ENCODE results near the gene LNP1. TPM values are rescaled to one million over a fixed set of nuclear protein-coding genes. Genes with fewer than 3 reads are reported as not detected.

The LNP1 gene
- total RNA-seq, 3 donors from 2014 or later, result 1.2 to 1.7 (median 1.3) TPM

GRCh38 chr3:100400419-100400779, 940 bp upstream of the LNP1 start:
- Histone ChIP-seq H3K36me3 (ENCODE audit: low read depth) (no peaks in the 10 kb centered on the region), H3K4me1 (ENCODE audit: low read depth) (peaks cover 39% of the 10 kb centered on the region), H3K4me3 (peak overlapping the region; percentile 82), H3K9me3 (no peaks in the 10 kb centered on the region)
- DNase-seq (peak in 1 of 3 donors; percentile 24), ATAC-seq (peak; percentile 14)
- intact Hi-C loops (cut with DNase I, micrococcal nuclease), result no loop called here
- TF ChIP-seq, protein P1, sequence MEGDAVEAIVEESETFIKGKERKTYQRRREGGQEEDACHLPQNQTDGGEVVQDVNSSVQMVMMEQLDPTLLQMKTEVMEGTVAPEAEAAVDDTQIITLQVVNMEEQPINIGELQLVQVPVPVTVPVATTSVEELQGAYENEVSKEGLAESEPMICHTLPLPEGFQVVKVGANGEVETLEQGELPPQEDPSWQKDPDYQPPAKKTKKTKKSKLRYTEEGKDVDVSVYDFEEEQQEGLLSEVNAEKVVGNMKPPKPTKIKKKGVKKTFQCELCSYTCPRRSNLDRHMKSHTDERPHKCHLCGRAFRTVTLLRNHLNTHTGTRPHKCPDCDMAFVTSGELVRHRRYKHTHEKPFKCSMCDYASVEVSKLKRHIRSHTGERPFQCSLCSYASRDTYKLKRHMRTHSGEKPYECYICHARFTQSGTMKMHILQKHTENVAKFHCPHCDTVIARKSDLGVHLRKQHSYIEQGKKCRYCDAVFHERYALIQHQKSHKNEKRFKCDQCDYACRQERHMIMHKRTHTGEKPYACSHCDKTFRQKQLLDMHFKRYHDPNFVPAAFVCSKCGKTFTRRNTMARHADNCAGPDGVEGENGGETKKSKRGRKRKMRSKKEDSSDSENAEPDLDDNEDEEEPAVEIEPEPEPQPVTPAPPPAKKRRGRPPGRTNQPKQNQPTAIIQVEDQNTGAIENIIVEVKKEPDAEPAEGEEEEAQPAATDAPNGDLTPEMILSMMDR (IDR thresholded peaks at IDR 0.05), result no peak

- ATAC-seq, result peak; percentile 5
- H3K4me1 ChIP-seq (ENCODE audit: low read depth), result peaks cover 32% of the 10 kb centered on the region
- TF ChIP-seq, protein P1 (IDR thresholded peaks at IDR 0.05), result no peak
Observed at GRCh38 chr3:100401674-100402041, 319 bp downstream of the LNP1 start.

DNA sequence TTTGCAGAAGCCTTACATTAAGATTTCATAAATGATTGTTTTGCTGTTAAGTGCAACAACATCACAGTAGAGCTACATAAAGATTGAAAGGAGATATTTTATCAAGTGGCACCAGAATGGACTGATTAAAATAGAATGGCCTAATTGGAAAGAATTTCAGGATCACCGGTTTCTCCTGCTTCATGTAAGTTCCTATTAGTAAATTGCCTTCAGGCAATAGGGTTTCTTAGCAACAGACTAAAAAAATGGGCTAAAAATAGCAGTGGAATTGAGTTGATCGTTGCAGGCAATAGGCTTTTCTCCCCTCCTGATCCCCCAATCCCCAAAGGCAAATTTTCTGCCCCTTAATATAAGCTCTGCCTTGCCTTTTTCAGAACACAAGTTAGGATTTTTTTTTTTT, 917 bp downstream of the LNP1 start:
- ATAC-seq (no peak), DNase-seq (no peak)
- Histone ChIP-seq H3K4me1 (ENCODE audit: low read depth) (peaks cover 32% of the 10 kb centered on the region), H3K36me3 (ENCODE audit: low read depth) (no peaks in the 10 kb centered on the region), H3K9me3 (peaks cover 3% of the 10 kb centered on the region), H3K4me3 (no peak overlapping the region)
- intact Hi-C loops (cut with DNase I, micrococcal nuclease), result no loop called here
- TF ChIP-seq, protein P1 (IDR thresholded peaks at IDR 0.05), result no peak

More at GRCh38 chr3:100401674-100402041, 319 bp downstream of the LNP1 start:
- peak overlapping the region; percentile 82 for H3K4me3 ChIP-seq
- no peaks in the 10 kb centered on the region for H3K9me3 ChIP-seq
- DNase-seq, result peak; percentile 53 to 60 (median 59)
- H3K36me3 ChIP-seq (ENCODE audit: low read depth), result no peaks in the 10 kb centered on the region
- intact Hi-C loops (cut with DNase I, micrococcal nuclease), result no loop called here

- intact Hi-C loops (cut with DNase I, micrococcal nuclease), result no loop called here
- Histone ChIP-seq H3K4me1 (ENCODE audit: low read depth) (peaks cover 32% of the 10 kb centered on the region), H3K36me3 (ENCODE audit: low read depth) (no peaks in the 10 kb centered on the region), H3K9me3 (peaks cover 5% of the 10 kb centered on the region), H3K4me3 (no peak overlapping the region)
- TF ChIP-seq, protein P1 (IDR thresholded peaks at IDR 0.05), result no peak
- ATAC-seq, result no peak
- no peak for DNase-seq
Observed at GRCh38 chr3:100402891-100403290, 1.6 kb downstream of the LNP1 start.

GRCh38 chr3:100403362-100404249, 2.3 kb downstream of the LNP1 start:
- intact Hi-C loops (cut with DNase I, micrococcal nuclease), result no loop called here
- H3K9me3 ChIP-seq, result peaks cover 5% of the 10 kb centered on the region
- no peak for ATAC-seq
- H3K36me3 ChIP-seq (ENCODE audit: low read depth), result no peaks in the 10 kb centered on the region
- H3K4me1 ChIP-seq (ENCODE audit: low read depth), result peaks cover 30% of the 10 kb centered on the region
- TF ChIP-seq, protein P1 (IDR thresholded peaks at IDR 0.05), result no peak
- no peak for DNase-seq
- H3K4me3 ChIP-seq, result no peak overlapping the region

All from mucosa of descending colon (tissue), 3 donors.